Osteoblast (primary cell): ENCODE data around the gene ASIP. TPM values are rescaled to one million over a fixed set of nuclear protein-coding genes. Genes with fewer than 3 reads are reported as not detected.
A peak's percentile ranks its signal among the peaks of the same experiment; 100 is the strongest.

Source experiments
- DNase-seq: peaks from one replicate; pipeline ENCODE4 v3.0.0; 2011; ENCODE audit warnings: low spot score, mixed read lengths; ENCODE audit not compliant: insufficient read length; ENCODE audit errors: missing footprints
- H2AFZ ChIP-seq: 2 replicates; pipeline ENCODE4 v1.6.0; 2011; ENCODE audit warnings: mild to moderate bottlenecking, low read length
- H3K27ac ChIP-seq: 2 replicates; pipeline ENCODE4 v1.5.1; 2011; ENCODE audit warnings: mild to moderate bottlenecking, low read depth, low read length, moderate library complexity
- H3K27me3 ChIP-seq: 2 replicates; pipeline ENCODE4 v1.6.0; 2012; ENCODE audit warnings: mild to moderate bottlenecking, control low read depth, inconsistent platforms, low read length, moderate library complexity; ENCODE audit not compliant: insufficient read depth
- H3K36me3 ChIP-seq: 2 replicates; pipeline ENCODE4 v1.5.1; 2011; ENCODE audit warnings: mild to moderate bottlenecking, low read length, control low read depth, moderate library complexity; ENCODE audit not compliant: insufficient read depth
- H3K4me1 ChIP-seq: 2 replicates; pipeline ENCODE4 v1.5.1; 2011; ENCODE audit warnings: mild to moderate bottlenecking, low read length, control low read depth, moderate library complexity; ENCODE audit not compliant: insufficient read depth
- H3K4me2 ChIP-seq: 2 replicates; pipeline ENCODE4 v1.6.0; 2011; ENCODE audit warnings: mild to moderate bottlenecking, low read length; ENCODE audit not compliant: insufficient read depth
- H3K4me3 ChIP-seq: fragments of 200-600 bp; sonication (generic); 3 replicates; pipeline ENCODE4 v1.5.1; 2012; ENCODE audit warnings: mild to moderate bottlenecking, low read length, inconsistent platforms; ENCODE audit not compliant: insufficient read depth
- H3K79me2 ChIP-seq: 2 replicates; pipeline ENCODE4 v1.6.0; 2012; ENCODE audit warnings: mild to moderate bottlenecking, low read length, control low read depth, inconsistent platforms; ENCODE audit not compliant: insufficient read depth
- H3K9me3 ChIP-seq: 2 replicates; pipeline ENCODE4 v1.5.1; 2011; ENCODE audit warnings: low read depth, low read length, control low read depth
- H4K20me1 ChIP-seq: 2 replicates; pipeline ENCODE4 v1.6.0; 2012; ENCODE audit warnings: mild to moderate bottlenecking, low read length, control low read depth; ENCODE audit not compliant: insufficient read depth
- CTCF ChIP-seq: IDR thresholded peaks from 2 replicates; pipeline ENCODE4 v1.5.1; 2011; ENCODE audit warnings: mild to moderate bottlenecking, low read depth, low read length, moderate library complexity; ENCODE audit errors: extremely low read depth
- total RNA-seq: library from RNA; depleted of rRNA; stranded (reverse); fragments of >200 nt; gene quantifications from 2 replicates; pipeline ENCODE4 v1.2.3, GENCODE V29; 2012

ASIP gene
- total RNA-seq, 1 donor, result not detected

GRCh38 chr20:34315236-34315635 is 74.0 kb downstream of the ASIP start:
- Histone ChIP-seq H3K4me3 (no peak overlapping the region), H2AFZ (no peak overlapping the region), H3K79me2 (no peaks in the 10 kb centered on the region), H4K20me1 (peaks cover 2% of the 10 kb centered on the region), H3K27ac (no peak overlapping the region), H3K36me3 (no peaks in the 10 kb centered on the region), H3K4me1 (peaks cover 16% of the 10 kb centered on the region), H3K9me3 (no peaks in the 10 kb centered on the region), H3K27me3 (no peaks in the 10 kb centered on the region), H3K4me2 (no peak overlapping the region)
- no peak for DNase-seq
- no peak for TF ChIP-seq CTCF

- H3K36me3 ChIP-seq, result no peaks in the 10 kb centered on the region
- no peak for TF ChIP-seq CTCF
- H4K20me1 ChIP-seq, result peaks cover 2% of the 10 kb centered on the region
- H3K4me2 ChIP-seq, result no peak overlapping the region
- no peaks in the 10 kb centered on the region for H3K27me3 ChIP-seq
- no peaks in the 10 kb centered on the region for H3K79me2 ChIP-seq
- no peak overlapping the region for H3K4me3 ChIP-seq
- no peak for DNase-seq
- no peaks in the 10 kb centered on the region for H3K9me3 ChIP-seq
- H3K4me1 ChIP-seq, result peaks cover 16% of the 10 kb centered on the region
- no peak overlapping the region for H3K27ac ChIP-seq
- H2AFZ ChIP-seq, result peak overlapping the region; percentile 8
Observed at GRCh38 chr20:34316196-34316814, 75.1 kb downstream of the ASIP start.

Other genes starting within 250 kb of the ASIP start
- 72.5 and 77.1 TPM in 2 replicates for gene RALY, start 247.5 kb upstream of the ASIP start, total RNA-seq
- 139 and 148 TPM in 2 replicates for gene EIF2S2, start 129.2 kb upstream of the ASIP start, total RNA-seq
- 87.6 and 98.7 TPM in 2 replicates for gene AHCY, start 61.9 kb downstream of the ASIP start, total RNA-seq
- gene ITCH, start 121.8 kb downstream of the ASIP start, total RNA-seq, result 73.4 and 79.3 TPM in 2 replicates